ENCODE results near the gene RFX3.

- TF ChIP-seq, protein P1, sequence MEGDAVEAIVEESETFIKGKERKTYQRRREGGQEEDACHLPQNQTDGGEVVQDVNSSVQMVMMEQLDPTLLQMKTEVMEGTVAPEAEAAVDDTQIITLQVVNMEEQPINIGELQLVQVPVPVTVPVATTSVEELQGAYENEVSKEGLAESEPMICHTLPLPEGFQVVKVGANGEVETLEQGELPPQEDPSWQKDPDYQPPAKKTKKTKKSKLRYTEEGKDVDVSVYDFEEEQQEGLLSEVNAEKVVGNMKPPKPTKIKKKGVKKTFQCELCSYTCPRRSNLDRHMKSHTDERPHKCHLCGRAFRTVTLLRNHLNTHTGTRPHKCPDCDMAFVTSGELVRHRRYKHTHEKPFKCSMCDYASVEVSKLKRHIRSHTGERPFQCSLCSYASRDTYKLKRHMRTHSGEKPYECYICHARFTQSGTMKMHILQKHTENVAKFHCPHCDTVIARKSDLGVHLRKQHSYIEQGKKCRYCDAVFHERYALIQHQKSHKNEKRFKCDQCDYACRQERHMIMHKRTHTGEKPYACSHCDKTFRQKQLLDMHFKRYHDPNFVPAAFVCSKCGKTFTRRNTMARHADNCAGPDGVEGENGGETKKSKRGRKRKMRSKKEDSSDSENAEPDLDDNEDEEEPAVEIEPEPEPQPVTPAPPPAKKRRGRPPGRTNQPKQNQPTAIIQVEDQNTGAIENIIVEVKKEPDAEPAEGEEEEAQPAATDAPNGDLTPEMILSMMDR (IDR thresholded peaks at IDR 0.05; ENCODE audit: borderline replicate concordance, extremely low read depth, low read length, poor library complexity, severe bottlenecking) = no peak
- no peak for TF ChIP-seq EZH2 (IDR thresholded peaks at IDR 0.05; ENCODE audit: borderline replicate concordance, low read depth, low read length, severe bottlenecking)
These were observed 27.9 kb downstream of the RFX3 start for GRCh38 chr9:3497857-3498256.
